IMR-90 (cell line): ENCODE data around the gene TCF3. TPM values are rescaled to one million over a fixed set of nuclear protein-coding genes. Genes with fewer than 3 reads are reported as not detected.

ENCODE experiments used
- ATAC-seq: fragments of 200-7000 bp; cut with Tn5 transposase; 2 replicates; pipeline ENCODE4 v1.9.1; 2020; ENCODE audit warnings: low read depth, mild to moderate bottlenecking, moderate library complexity
- BruUV-seq: library from RNA; stranded (reverse); fragments of 400-500 nt; replicated peaks from 2 replicates; lab custom pipeline; 2021; lab: Mats Ljungman, UMichigan
- CTCF ChIA-PET: fragments of 300-600 bp; formaldehyde crosslinking; extraction: SDS; loops from one replicate; lab custom pipeline; 2021; ENCODE audit warnings: antibody characterized with exemption; lab: Yijun Ruan, JAX
- POLR2A ChIA-PET: fragments of 300-600 bp; sonication (Branson Sonifier 250); formaldehyde crosslinking; loops from one replicate; lab custom pipeline; 2022; ENCODE audit warnings: antibody characterized with exemption; ENCODE audit not compliant: unreplicated experiment; lab: Charles Lee
- DNase-seq: peaks from one replicate; pipeline ENCODE4 v3.0.0; 2013
- H2AFZ ChIP-seq: replicated peaks from 2 replicates; pipeline ENCODE3; 2013; ENCODE audit warnings: low read length, mild to moderate bottlenecking; ENCODE audit not compliant: poor library complexity
- H2AK5ac ChIP-seq: 2 replicates; pipeline ENCODE4 v1.6.1; 2013; ENCODE audit warnings: low read depth, low read length, inconsistent platforms
- H2AK9ac ChIP-seq: replicated peaks from 2 replicates; pipeline ENCODE3; 2013; ENCODE audit warnings: mild to moderate bottlenecking, low read depth, low read length, moderate library complexity; ENCODE audit not compliant: poor library complexity
- H2BK120ac ChIP-seq: 2 replicates; pipeline ENCODE4 v1.6.1; 2013; ENCODE audit warnings: low read depth, low read length, inconsistent platforms
- H2BK15ac ChIP-seq: 3 replicates; pipeline ENCODE4 v1.6.1; 2013; ENCODE audit warnings: low read depth, low read length, inconsistent platforms
- H2BK20ac ChIP-seq: 2 replicates; pipeline ENCODE4 v1.6.1; 2013; ENCODE audit warnings: low read depth, mild to moderate bottlenecking, inconsistent platforms, low read length, moderate library complexity
- H2BK5ac ChIP-seq: 2 replicates; pipeline ENCODE4 v1.6.1; 2013; ENCODE audit warnings: mild to moderate bottlenecking, low read depth, low read length, inconsistent platforms; ENCODE audit not compliant: poor library complexity, severe bottlenecking
- H3K14ac ChIP-seq: replicated peaks from 2 replicates; pipeline ENCODE4 v1.6.1; 2013; ENCODE audit warnings: low read depth, low read length, inconsistent platforms
- H3K18ac ChIP-seq: 2 replicates; pipeline ENCODE4 v1.6.1; 2013; ENCODE audit warnings: low read depth, low read length, control low read depth
- H3K23ac ChIP-seq: 2 replicates; pipeline ENCODE4 v1.6.1; 2013; ENCODE audit warnings: low read depth, low read length, inconsistent platforms
- H3K27ac ChIP-seq: 2 replicates; pipeline ENCODE4 v1.5.1; 2013; ENCODE audit warnings: mild to moderate bottlenecking, control low read depth, low read length; ENCODE audit not compliant: insufficient read depth
- H3K27me3 ChIP-seq: 2 replicates; pipeline ENCODE4 v1.6.1; 2013; ENCODE audit warnings: low read length; ENCODE audit not compliant: control insufficient read depth, insufficient read depth
- H3K36me3 ChIP-seq: 2 replicates; pipeline ENCODE4 v1.6.1; 2013; ENCODE audit warnings: low read length, mixed read lengths; ENCODE audit not compliant: control insufficient read depth, insufficient read depth
- H3K4ac ChIP-seq: 2 replicates; pipeline ENCODE4 v1.6.1; 2013; ENCODE audit warnings: low read depth, low read length, inconsistent platforms
- H3K4me1 ChIP-seq: 2 replicates; pipeline ENCODE4 v1.6.1; 2013; ENCODE audit warnings: low read length, mixed read lengths; ENCODE audit not compliant: control insufficient read depth, insufficient read depth
- H3K4me2 ChIP-seq: 2 replicates; pipeline ENCODE4 v1.6.1; 2013; ENCODE audit warnings: low read depth, mild to moderate bottlenecking, control low read depth, low read length, moderate library complexity
- H3K4me3 ChIP-seq: 2 replicates; pipeline ENCODE4 v1.5.1; 2013; ENCODE audit warnings: low read depth, mild to moderate bottlenecking, control low read depth, low read length, moderate library complexity; ENCODE audit not compliant: insufficient read depth
- H3K56ac ChIP-seq: 2 replicates; pipeline ENCODE4 v1.6.1; 2013; ENCODE audit warnings: low read length, inconsistent platforms; ENCODE audit not compliant: insufficient read depth; ENCODE audit errors: extremely low read depth
- H3K79me1 ChIP-seq, 2 experiments: 2 replicates each; pipeline ENCODE4 v1.6.1; 2013; ENCODE audit warnings: low read length in 2 of 2, inconsistent platforms in 1 of 2, low read depth in 1 of 2
- H3K9ac ChIP-seq: 2 replicates; pipeline ENCODE4 v1.6.1; 2013; ENCODE audit warnings: low read depth, low read length, control low read depth
- H3K9me1 ChIP-seq: 2 replicates; pipeline ENCODE4 v1.6.1; 2013; ENCODE audit warnings: low read length, inconsistent platforms; ENCODE audit not compliant: insufficient read depth
- H3K9me3 ChIP-seq: 2 replicates; pipeline ENCODE4 v1.6.1; 2013; ENCODE audit warnings: low read length; ENCODE audit not compliant: control insufficient read depth, insufficient read depth
- H4K20me1 ChIP-seq: 2 replicates; pipeline ENCODE4 v1.6.1; 2013; ENCODE audit warnings: low read length, inconsistent platforms; ENCODE audit not compliant: insufficient read depth
- H4K5ac ChIP-seq: 2 replicates; pipeline ENCODE4 v1.6.1; 2013; ENCODE audit warnings: mild to moderate bottlenecking, low read depth, low read length, control low read depth
- H4K8ac ChIP-seq, 2 experiments: 2 replicates each; pipeline ENCODE4 v1.6.1; 2013; ENCODE audit warnings: low read depth in 2 of 2, low read length in 2 of 2, control low read depth in 1 of 2, inconsistent platforms in 1 of 2
- H4K91ac ChIP-seq: 2 replicates; pipeline ENCODE4 v1.6.1; 2013; ENCODE audit warnings: low read depth, low read length, inconsistent platforms; ENCODE audit not compliant: insufficient read depth
- BHLHE40 ChIP-seq: fragments of 150-350 bp; IDR thresholded peaks from 2 replicates; pipeline ENCODE4 v1.6.1; 2016; ENCODE audit warnings: mild to moderate bottlenecking, low read depth, low read length
- CEBPB ChIP-seq: IDR thresholded peaks from 2 replicates; pipeline ENCODE4 v1.6.1; 2012; ENCODE audit warnings: low read depth, low read length, improper control_type of control experiment
- FOS ChIP-seq: fragments of 150-350 bp; IDR thresholded peaks from 2 replicates; pipeline ENCODE4 v1.6.1; 2016; ENCODE audit warnings: low read depth, low read length
- MXI1 ChIP-seq: IDR thresholded peaks from 2 replicates; pipeline ENCODE4 v1.6.1; 2012; ENCODE audit warnings: low read depth, mild to moderate bottlenecking, low read length, moderate library complexity, borderline replicate concordance
- NFE2L2 ChIP-seq: fragments of 150-350 bp; IDR thresholded peaks from 2 replicates; pipeline ENCODE4 v1.6.1; 2016; ENCODE audit warnings: low read depth, mild to moderate bottlenecking, low read length
- POLR2A ChIP-seq: IDR thresholded peaks from 2 replicates; pipeline ENCODE4 v1.6.1; 2012; ENCODE audit warnings: mild to moderate bottlenecking, low read depth, low read length
- RAD21 ChIP-seq: IDR thresholded peaks from 2 replicates; pipeline ENCODE4 v1.6.1; 2012; ENCODE audit warnings: low read length, improper control_type of control experiment
- RCOR1 ChIP-seq: IDR thresholded peaks from 2 replicates; pipeline ENCODE4 v1.6.1; 2012; ENCODE audit warnings: mild to moderate bottlenecking, low read length, improper control_type of control experiment; ENCODE audit not compliant: insufficient replicate concordance
- RFX5 ChIP-seq: IDR thresholded peaks from 2 replicates; pipeline ENCODE4 v1.8.0; 2012; ENCODE audit warnings: low read depth, mild to moderate bottlenecking, low read length, moderate library complexity
- SMC3 ChIP-seq: fragments of 150-350 bp; IDR thresholded peaks from 2 replicates; pipeline ENCODE4 v1.6.1; 2016; ENCODE audit warnings: low read depth, mild to moderate bottlenecking, antibody characterized with exemption, low read length, moderate library complexity
- USF2 ChIP-seq: fragments of 150-350 bp; IDR thresholded peaks from 2 replicates; pipeline ENCODE4 v1.6.1; 2017; ENCODE audit warnings: mild to moderate bottlenecking, antibody characterized with exemption, low read length, low read depth
- WGBS, 2 experiments: methylation state at CpG; one replicate each; pipeline versions ENCODE4 v1.1.5 to v1.1.7; 2013; ENCODE audit warnings: missing lambda C conversion rate in 2 of 2; ENCODE audit not compliant: insufficient read length in 1 of 2; ENCODE audit errors: extremely low coverage in 2 of 2; 5-methylcytosine and 5-hydroxymethylcytosine counted together
- dilution Hi-C: fragments of 300-500 bp; cut with HindIII; formaldehyde crosslinking; loops from one replicate; pipeline ENCODE4 v1.14.3; 2018; ENCODE audit warnings: low sequenced_read_pairs; ENCODE audit not compliant: unreplicated experiment
- in situ Hi-C: fragments of 300-500 bp; cut with MboI; formaldehyde crosslinking; loops from 3 replicates; pipeline ENCODE4 v1.14.3; 2019; ENCODE audit warnings: low sequenced_read_pairs, inconsistent platforms, mixed read lengths
- intact Hi-C: fragments of 100-400 bp; cut with micrococcal nuclease; formaldehyde crosslinking; loops from 2 replicates; pipeline ENCODE4 v1.10.0; 2022
- polyA plus RNA-seq, 3 experiments: library from polyadenylated mRNA; depleted of rRNA; stranded (reverse); fragments of >200 nt; gene quantifications; 2 replicates each; pipeline ENCODE4 v1.2.3, GENCODE V29; 2012; ENCODE audit warnings: low replicate concordance in 1 of 3
- total RNA-seq: library from RNA; depleted of rRNA; stranded (reverse); fragments of >200 nt; gene quantifications from 2 replicates; pipeline ENCODE4 v1.2.3, GENCODE V29; 2012
- TF ChIP-seq, protein P1 (sequence below): fragments of 150-350 bp; IDR thresholded peaks from 2 replicates; pipeline ENCODE4 v1.6.1; 2016; ENCODE audit warnings: low read depth, mild to moderate bottlenecking, low read length, moderate library complexity, borderline replicate concordance
- TF ChIP-seq, protein P2 (sequence below): conservative IDR thresholded peaks from 2 replicates; pipeline ENCODE4 v1.5.1; 2012; ENCODE audit warnings: mild to moderate bottlenecking, low read depth, low read length, improper control_type of control experiment

Gene TCF3
- total and polyA plus RNA-seq, 2 of the 4 experiments (the other 2 are of a cell fraction) = 29.9 to 127 TPM

DNA sequence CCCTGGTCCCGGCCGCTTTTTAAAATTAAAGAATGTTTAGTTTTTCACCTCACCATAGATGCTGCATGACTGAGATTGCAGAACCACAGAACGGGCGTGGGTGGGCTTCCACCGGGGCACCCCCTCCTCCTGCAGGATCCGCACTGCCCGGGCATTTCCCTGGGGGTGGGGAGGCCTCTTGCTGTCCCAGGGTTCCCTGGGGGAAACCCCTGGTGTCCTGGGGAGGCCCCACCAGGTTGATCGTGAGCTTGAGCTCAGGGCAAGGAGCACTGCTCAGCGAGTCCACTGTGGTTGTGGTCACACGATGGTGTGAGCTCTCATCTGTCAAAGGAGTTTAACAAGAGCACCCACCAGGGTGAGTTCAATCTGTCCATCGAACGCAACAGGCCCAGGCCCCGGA lies 11.4 kb upstream of the TCF3 start:
- intact Hi-C loops (no loop called here), in situ Hi-C loops (no loop called here), dilution Hi-C loops (no loop called here)
- Histone ChIP-seq H2BK120ac (no peak overlapping the region), H4K91ac (no peak overlapping the region), H3K4me2 (no peak overlapping the region), H4K8ac (no peak overlapping the region), H3K79me1 (no peaks in the 10 kb centered on the region), H3K27ac (no peak overlapping the region), H2AK9ac (no peak overlapping the region), H3K9me3 (no peaks in the 10 kb centered on the region; the same call in 1 of the 2 replicates), H3K27me3 (peaks cover 28% of the 10 kb centered on the region), H3K36me3 (no peaks in the 10 kb centered on the region), H2BK20ac (no peak overlapping the region), H2BK15ac (no peak overlapping the region), H3K4me3 (no peak overlapping the region), H3K4me1 (peaks cover 3% of the 10 kb centered on the region; the same call in 1 of the 2 replicates), H3K56ac (no peak overlapping the region), H3K18ac (no peak overlapping the region), H2BK5ac (no peak overlapping the region), H3K9ac (no peak overlapping the region), H3K23ac (no peak overlapping the region), H3K4ac (no peak overlapping the region), H3K9me1 (no peaks in the 10 kb centered on the region), H2AK5ac (no peak overlapping the region), H4K5ac (no peak overlapping the region), H2AFZ (no peak overlapping the region), H3K14ac (no peak overlapping the region), H4K20me1 (no peaks in the 10 kb centered on the region)
- ChIA-PET CTCF (no interaction called here), POLR2A (no interaction called here)
- ATAC-seq = no peak
- no TSS peak for BruUV-seq
- 100% methylated on average over 1 of the region's 13 CpGs; no CpG with 5 or more reads in 1 of the 2 experiments for WGBS, 2 experiments
- no peak for TF ChIP-seq CEBPB
- TF ChIP-seq FOS = no peak
- no peak for TF ChIP-seq RCOR1
- TF ChIP-seq BHLHE40 = no peak
- no peak for TF ChIP-seq USF2
- TF ChIP-seq MXI1 = no peak
- TF ChIP-seq, protein P1, sequence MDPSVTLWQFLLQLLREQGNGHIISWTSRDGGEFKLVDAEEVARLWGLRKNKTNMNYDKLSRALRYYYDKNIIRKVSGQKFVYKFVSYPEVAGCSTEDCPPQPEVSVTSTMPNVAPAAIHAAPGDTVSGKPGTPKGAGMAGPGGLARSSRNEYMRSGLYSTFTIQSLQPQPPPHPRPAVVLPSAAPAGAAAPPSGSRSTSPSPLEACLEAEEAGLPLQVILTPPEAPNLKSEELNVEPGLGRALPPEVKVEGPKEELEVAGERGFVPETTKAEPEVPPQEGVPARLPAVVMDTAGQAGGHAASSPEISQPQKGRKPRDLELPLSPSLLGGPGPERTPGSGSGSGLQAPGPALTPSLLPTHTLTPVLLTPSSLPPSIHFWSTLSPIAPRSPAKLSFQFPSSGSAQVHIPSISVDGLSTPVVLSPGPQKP = no peak
- TF ChIP-seq RAD21 = no peak
- TF ChIP-seq, protein P2, sequence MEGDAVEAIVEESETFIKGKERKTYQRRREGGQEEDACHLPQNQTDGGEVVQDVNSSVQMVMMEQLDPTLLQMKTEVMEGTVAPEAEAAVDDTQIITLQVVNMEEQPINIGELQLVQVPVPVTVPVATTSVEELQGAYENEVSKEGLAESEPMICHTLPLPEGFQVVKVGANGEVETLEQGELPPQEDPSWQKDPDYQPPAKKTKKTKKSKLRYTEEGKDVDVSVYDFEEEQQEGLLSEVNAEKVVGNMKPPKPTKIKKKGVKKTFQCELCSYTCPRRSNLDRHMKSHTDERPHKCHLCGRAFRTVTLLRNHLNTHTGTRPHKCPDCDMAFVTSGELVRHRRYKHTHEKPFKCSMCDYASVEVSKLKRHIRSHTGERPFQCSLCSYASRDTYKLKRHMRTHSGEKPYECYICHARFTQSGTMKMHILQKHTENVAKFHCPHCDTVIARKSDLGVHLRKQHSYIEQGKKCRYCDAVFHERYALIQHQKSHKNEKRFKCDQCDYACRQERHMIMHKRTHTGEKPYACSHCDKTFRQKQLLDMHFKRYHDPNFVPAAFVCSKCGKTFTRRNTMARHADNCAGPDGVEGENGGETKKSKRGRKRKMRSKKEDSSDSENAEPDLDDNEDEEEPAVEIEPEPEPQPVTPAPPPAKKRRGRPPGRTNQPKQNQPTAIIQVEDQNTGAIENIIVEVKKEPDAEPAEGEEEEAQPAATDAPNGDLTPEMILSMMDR = no peak
- no peak for TF ChIP-seq RFX5
- no peak for TF ChIP-seq POLR2A
- TF ChIP-seq SMC3 = no peak
- TF ChIP-seq NFE2L2 = no peak
- no peak for DNase-seq
